ENCODE results near the gene TAS2R40.

GRCh38 chr7:143229054-143229790, 7.4 kb downstream of the TAS2R40 start:
- TF ChIP-seq GATA2 (IDR thresholded peaks at IDR 0.05; ENCODE audit: low read depth, low read length) (no peak), GATA3 (IDR thresholded peaks at IDR 0.05; ENCODE audit: low read depth, low read length) (no peak)

Data from SH-SY5Y (cell line).